Endothelial cell of umbilical vein (primary cell): Measurements from ENCODE around the gene SLC12A2. TPM values are rescaled to one million over a fixed set of nuclear protein-coding genes. Genes with fewer than 3 reads are reported as not detected.

Experiments
- BruUV-seq: library from RNA; stranded (reverse); fragments of 400-500 nt; replicated peaks from 2 replicates; lab custom pipeline; 2021; lab: Mats Ljungman, UMichigan
- CTCF ChIA-PET: fragments of 300-600, 350-600 bp; sonication (Branson Sonifier 250); formaldehyde crosslinking; loops from one replicate; lab custom pipeline; 2021; ENCODE audit warnings: antibody characterized with exemption, inconsistent platforms; lab: Charles Lee
- POLR2A ChIA-PET: fragments of 300-600, 350-600 bp; sonication (Branson Sonifier 250); formaldehyde crosslinking; loops from one replicate; lab custom pipeline; 2021; ENCODE audit warnings: antibody characterized with exemption, inconsistent platforms; lab: Charles Lee
- DNase-seq: peaks from one replicate; pipeline ENCODE4 v3.0.0-alpha.2; 2011; ENCODE audit warnings: low read depth, low spot score
- FAIRE-seq: peaks from 2 replicates; lab custom pipeline; 2011; peaks lifted over from hg19 to GRCh38; lab: Jason Lieb, UNC
- H2AFZ ChIP-seq: 2 replicates; pipeline ENCODE4 v1.6.0; 2012; ENCODE audit warnings: low read depth, low read length, control low read depth, inconsistent platforms
- H3K27ac ChIP-seq: 2 replicates; pipeline ENCODE4 v1.5.1; 2011; ENCODE audit warnings: low read depth, mild to moderate bottlenecking, control low read depth, low read length, moderate library complexity; ENCODE audit not compliant: insufficient read depth
- H3K27me3 ChIP-seq, 2 experiments: 2 replicates each; pipeline versions ENCODE4 v1.6.0 to v1.6.1; 2011; ENCODE audit warnings: low read length in 2 of 2, mixed read lengths in 1 of 2; ENCODE audit not compliant: control insufficient read depth in 2 of 2, insufficient read depth in 2 of 2
- H3K36me3 ChIP-seq, 2 experiments: 2 replicates in 1 of 2; 3 replicates in 1 of 2; pipeline ENCODE4 v1.5.1; 2011; ENCODE audit warnings: low read length in 2 of 2, mild to moderate bottlenecking in 1 of 2, moderate library complexity in 1 of 2; ENCODE audit not compliant: control insufficient read depth in 2 of 2, insufficient read depth in 2 of 2; ENCODE audit errors: extremely low read depth in 1 of 2
- H3K4me1 ChIP-seq: 3 replicates; pipeline ENCODE4 v1.5.1; 2011; ENCODE audit warnings: mild to moderate bottlenecking, low read length; ENCODE audit not compliant: control insufficient read depth, insufficient read depth; ENCODE audit errors: extremely low read depth
- H3K4me2 ChIP-seq: 2 replicates; pipeline ENCODE4 v1.6.1; 2011; ENCODE audit warnings: low read length, control low read depth, mixed read lengths; ENCODE audit not compliant: insufficient read depth
- H3K4me3 ChIP-seq, 3 experiments: fragments of 200-600 bp in 1 of 3; sonication (generic), shearing (Covaris generic) in 1 of 3; replicated peaks in 1 of 3; 2 replicates each; pipeline ENCODE4 v1.5.1; 2011 to 2016; ENCODE audit warnings: control low read depth in 3 of 3, low read length in 3 of 3, mild to moderate bottlenecking in 2 of 3, inconsistent platforms in 1 of 3, low read depth in 1 of 3, moderate library complexity in 1 of 3; ENCODE audit not compliant: insufficient read depth in 1 of 3
- H3K79me2 ChIP-seq: 2 replicates; pipeline ENCODE4 v1.6.0; 2012; ENCODE audit warnings: low read length, inconsistent platforms; ENCODE audit not compliant: control insufficient read depth, insufficient read depth
- H3K9ac ChIP-seq: replicated peaks from 2 replicates; pipeline ENCODE3; 2011; ENCODE audit warnings: low read length, control low read depth; ENCODE audit not compliant: insufficient read depth; ENCODE audit errors: extremely low read depth
- H3K9me1 ChIP-seq: replicated peaks from 3 replicates; pipeline ENCODE4 v1.6.0; 2011; ENCODE audit warnings: mild to moderate bottlenecking, low read length; ENCODE audit not compliant: control insufficient read depth, insufficient read depth; ENCODE audit errors: extremely low read depth
- H3K9me3 ChIP-seq: replicated peaks from 2 replicates; pipeline ENCODE4 v1.5.1; 2012; ENCODE audit warnings: low read length, inconsistent platforms; ENCODE audit not compliant: control insufficient read depth, insufficient read depth
- H4K20me1 ChIP-seq: replicated peaks from 2 replicates; pipeline ENCODE3; 2011; ENCODE audit warnings: mild to moderate bottlenecking, low read length; ENCODE audit not compliant: control insufficient read depth, insufficient read depth; ENCODE audit errors: extremely low read depth
- CTCF ChIP-seq, 2 donors: IDR thresholded peaks; 1 replicate in 1 of 2; 2 replicates in 1 of 2; pipeline ENCODE4 v1.5.1; 2011; ENCODE audit warnings: low read length in 2 of 2, mild to moderate bottlenecking in 2 of 2, moderate library complexity in 2 of 2, control low read depth in 1 of 2, inconsistent platforms in 1 of 2, low read depth in 1 of 2; ENCODE audit not compliant: insufficient read depth in 1 of 2; ENCODE audit errors: extremely low read depth in 1 of 2
- EZH2 ChIP-seq: IDR thresholded peaks from 2 replicates; pipeline ENCODE4 v1.6.1; 2012; ENCODE audit warnings: borderline replicate concordance, low read depth, mild to moderate bottlenecking, moderate library complexity, low read length, inconsistent platforms; ENCODE audit not compliant: severe bottlenecking
- JUN ChIP-seq: IDR thresholded peaks from 2 replicates; pipeline ENCODE4 v1.6.1; 2011; ENCODE audit warnings: borderline replicate concordance, low read depth; ENCODE audit not compliant: insufficient read length, insufficient read depth
- MAX ChIP-seq: IDR thresholded peaks from 2 replicates; pipeline ENCODE4 v1.6.1; 2011; ENCODE audit not compliant: insufficient read depth, insufficient read length
- POLR2AphosphoS5 ChIP-seq: IDR thresholded peaks from 2 replicates; pipeline ENCODE4 v1.6.1; 2012; ENCODE audit warnings: low read depth, mild to moderate bottlenecking, control low read depth, low read length, moderate library complexity; ENCODE audit not compliant: insufficient read depth
- dilution Hi-C: fragments of 300-500 bp; cut with MboI; formaldehyde crosslinking; loops from one replicate; pipeline ENCODE4 v1.15.0; 2019; ENCODE audit warnings: low sequenced_read_pairs; ENCODE audit not compliant: extremely low pct_ligation_motif_present
- intact Hi-C: fragments of 100-400 bp; cut with micrococcal nuclease; formaldehyde crosslinking; loops from one replicate; pipeline ENCODE4 v1.10.0; 2022
- polyA plus RNA-seq, 4 experiments: library from polyadenylated mRNA; depleted of rRNA in 3 of 4; stranded (reverse) in 3 of 4; unstranded in 1 of 4; fragments of >200 nt; gene quantifications; 2 replicates each; pipeline versions ENCODE4 v1.2.1 to v1.2.3, GENCODE V29; 2011 to 2012; ENCODE audit warnings: missing spikeins in 1 of 4
- total RNA-seq: library from RNA; stranded (reverse); gene quantifications from 2 replicates; pipeline ENCODE4 v1.2.3, GENCODE V29; 2021

Gene SLC12A2
- total and polyA plus RNA-seq, 2 donors (not counting 3 experiments of a cell fraction or from before 2014, with no cell fraction given), result 11.0 to 59.5 TPM

- intact Hi-C loops (no loop called here), dilution Hi-C loops (no loop called here)
- H3K4me2 ChIP-seq, result no peak overlapping the region
- H3K27ac ChIP-seq, result no peak overlapping the region
- no TSS peak for BruUV-seq
- H3K4me1 ChIP-seq, result no peaks in the 10 kb centered on the region
- H3K9ac ChIP-seq, result no peak overlapping the region
- FAIRE-seq (no peak), DNase-seq (no peak)
- POLR2A ChIA-PET, result no interaction called here
- no peak overlapping the region for H3K4me3 ChIP-seq
- no peaks in the 10 kb centered on the region for H4K20me1 ChIP-seq
- TF ChIP-seq JUN (no peak), CTCF (IDR thresholded peaks at IDR 0.05; ENCODE audit: extremely low read depth in 1 of 2, insufficient read depth in 1 of 2, low read depth in 1 of 2, low read length in 2 of 2) (no peak), EZH2 (no peak), POLR2AphosphoS5 (no peak), MAX (no peak)
- CTCF ChIA-PET, result no interaction called here
- no peaks in the 10 kb centered on the region for H3K79me2 ChIP-seq
- no peaks in the 10 kb centered on the region for H3K27me3 ChIP-seq
- H3K36me3 ChIP-seq, result no peaks in the 10 kb centered on the region
- H3K9me3 ChIP-seq, result no peaks in the 10 kb centered on the region
- no peak overlapping the region for H2AFZ ChIP-seq
- no peaks in the 10 kb centered on the region for H3K9me1 ChIP-seq
Observed at GRCh38 chr5:128060644-128061385, 22.8 kb upstream of the SLC12A2 start.
